Panc1 (cell line): ENCODE measurements around the gene A2M. TPM values are rescaled to one million over a fixed set of nuclear protein-coding genes. Genes with fewer than 3 reads are reported as not detected.

Source experiments
- ATAC-seq: fragments of 200-7000 bp; cut with Tn5 transposase; 2 replicates; pipeline ENCODE4 v1.9.1; 2020; ENCODE audit warnings: mild to moderate bottlenecking, moderate library complexity
- BruUV-seq: library from RNA; stranded (reverse); fragments of 400-500 nt; replicated peaks from 2 replicates; lab custom pipeline; 2021; lab: Mats Ljungman, UMichigan
- CTCF ChIA-PET: fragments of 300-600 bp; sonication (Branson Sonifier 250); formaldehyde crosslinking; loops from one replicate; lab custom pipeline; 2022; ENCODE audit warnings: antibody characterized with exemption; lab: Charles Lee
- POLR2A ChIA-PET: fragments of 300-600 bp; sonication (Branson Sonifier 250); formaldehyde crosslinking; loops from one replicate; lab custom pipeline; 2022; ENCODE audit warnings: antibody characterized with exemption; lab: Charles Lee
- DNase-seq: peaks from one replicate; pipeline ENCODE4 v3.0.0-alpha.2; 2010; ENCODE audit warnings: low read depth, low spot score
- H3K27ac ChIP-seq: 2 replicates; pipeline ENCODE4 v1.5.1; 2011; ENCODE audit warnings: mild to moderate bottlenecking, low read length, inconsistent platforms
- H3K27me3 ChIP-seq: fragments of 200-500 bp; sonication (Bioruptor generic); 2 replicates; pipeline ENCODE4 v1.6.0; 2014; ENCODE audit warnings: low read length, inconsistent platforms; ENCODE audit not compliant: control insufficient read depth, insufficient read depth
- H3K36me3 ChIP-seq: fragments of 200-500 bp; sonication (Bioruptor generic); 2 replicates; pipeline ENCODE4 v1.5.1; 2014; ENCODE audit warnings: inconsistent platforms, mild to moderate bottlenecking, low read length, moderate library complexity; ENCODE audit not compliant: control insufficient read depth, insufficient read depth
- H3K4me1 ChIP-seq: 2 replicates; pipeline ENCODE4 v1.5.1; 2011; ENCODE audit warnings: inconsistent platforms, mild to moderate bottlenecking, low read length, moderate library complexity; ENCODE audit not compliant: control insufficient read depth, insufficient read depth
- H3K4me3 ChIP-seq, 2 experiments: 2 replicates each; pipeline ENCODE4 v1.5.1; 2011 to 2012; ENCODE audit warnings: low read depth in 2 of 2, low read length in 2 of 2, mild to moderate bottlenecking in 2 of 2, inconsistent platforms in 1 of 2, moderate library complexity in 1 of 2
- H3K9me3 ChIP-seq: fragments of 200-500 bp; sonication (Bioruptor generic); 2 replicates; pipeline ENCODE4 v1.5.1; 2014; ENCODE audit warnings: low read depth, mild to moderate bottlenecking, inconsistent platforms, low read length, moderate library complexity; ENCODE audit not compliant: control insufficient read depth, insufficient read depth
- CTCF ChIP-seq: fragments of 450-650 bp; IDR thresholded peaks from 2 replicates; pipeline ENCODE4 v1.5.1; 2017; ENCODE audit warnings: mild to moderate bottlenecking
- POLR2AphosphoS5 ChIP-seq: IDR thresholded peaks from 2 replicates; pipeline ENCODE4 v1.6.1; 2012; ENCODE audit warnings: mild to moderate bottlenecking, low read depth, low read length, moderate library complexity
- REST ChIP-seq, 2 experiments: IDR thresholded peaks; 2 replicates each; pipeline ENCODE4 v1.6.1; 2011 to 2012; ENCODE audit warnings: low read depth in 2 of 2, control low read depth in 1 of 2, low read length in 1 of 2, mild to moderate bottlenecking in 1 of 2, moderate library complexity in 1 of 2; ENCODE audit not compliant: insufficient read depth in 1 of 2
- SIN3A ChIP-seq: IDR thresholded peaks from 2 replicates; pipeline ENCODE4 v1.6.1; 2012; ENCODE audit warnings: low read depth, mild to moderate bottlenecking, low read length, moderate library complexity, borderline replicate concordance; ENCODE audit not compliant: insufficient read depth
- TCF7L2 ChIP-seq: IDR thresholded peaks from 2 replicates; pipeline ENCODE4 v1.6.1; 2011; ENCODE audit warnings: mild to moderate bottlenecking, low read depth, low read length, inconsistent platforms
- in situ Hi-C: cut with HindIII; loops from 2 replicates; pipeline ENCODE4 v1.10.0; 2016; ENCODE audit warnings: low sequenced_read_pairs, low pct_unique_long_range_greater_than_20kb
- intact Hi-C: fragments of 100-400 bp; cut with micrococcal nuclease; formaldehyde crosslinking; loops from one replicate; pipeline ENCODE4 v1.10.0; 2022; ENCODE audit not compliant: unreplicated experiment
- total RNA-seq: library from RNA; stranded (reverse); gene quantifications from one replicate; pipeline ENCODE4 v1.2.1, GENCODE V29; 2021; ENCODE audit not compliant: unreplicated experiment

The A2M gene
- total RNA-seq, 1 experiment from 2014 or later = 2.1 TPM

GRCh38 chr12:9064815-9065606 lies 50.7 kb downstream of the A2M start:
- ATAC-seq (peak; percentile 76), DNase-seq (no peak)
- in situ Hi-C loops = no loop called here
- H3K4me1 ChIP-seq = no peaks in the 10 kb centered on the region
- H3K9me3 ChIP-seq = no peaks in the 10 kb centered on the region
- no TSS peak for BruUV-seq
- TF ChIP-seq REST (IDR thresholded peaks at IDR 0.05; ENCODE audit: insufficient read depth in 1 of 2, low read depth in 2 of 2, low read length in 1 of 2) (no peak), SIN3A (no peak), CTCF (no peak), TCF7L2 (no peak), POLR2AphosphoS5 (no peak)
- H3K4me3 ChIP-seq = peak overlapping the region; percentile 48 to 49
- H3K36me3 ChIP-seq = no peaks in the 10 kb centered on the region; the same call in 1 of the 2 replicates
- H3K27ac ChIP-seq = no peak overlapping the region
- intact Hi-C loops = no loop called here
- 0 out of 2 replicates have a peak, but pooled peaks cover 3% of the 10 kb centered on the region for H3K27me3 ChIP-seq
- ChIA-PET CTCF (no interaction called here), POLR2A (no interaction called here)

GRCh38 chr12:9064201-9064814 lies 51.4 kb downstream of the A2M start:
- Histone ChIP-seq H3K4me3 (peak overlapping the region; percentile 48 to 49), H3K27ac (no peak overlapping the region), H3K4me1 (no peaks in the 10 kb centered on the region), H3K27me3 (0 out of 2 replicates have a peak, but pooled peaks cover 3% of the 10 kb centered on the region), H3K36me3 (no peaks in the 10 kb centered on the region; the same call in 1 of the 2 replicates), H3K9me3 (no peaks in the 10 kb centered on the region)
- POLR2A ChIA-PET = no interaction called here
- no TSS peak for BruUV-seq
- ATAC-seq (peak; percentile 93), DNase-seq (no peak)
- intact Hi-C loops (no loop called here), in situ Hi-C loops (no loop called here)
- CTCF ChIA-PET = no interaction called here
- TF ChIP-seq CTCF (peak; percentile 66), SIN3A (no peak)
